Measurements from ENCODE around the gene MPND. TPM values are rescaled to one million over a fixed set of nuclear protein-coding genes. Genes with fewer than 3 reads are reported as not detected.

The MPND gene
- total RNA-seq, result 2.7 and 4.0 TPM in 2 replicates

GRCh38 chr19:4343370-4344307 is at the start of gene MPND:
TSS of gene MPND (plus strand) at chr19:4343562. CDS start at chr19:4343594, 32 bp downstream.

DNA sequence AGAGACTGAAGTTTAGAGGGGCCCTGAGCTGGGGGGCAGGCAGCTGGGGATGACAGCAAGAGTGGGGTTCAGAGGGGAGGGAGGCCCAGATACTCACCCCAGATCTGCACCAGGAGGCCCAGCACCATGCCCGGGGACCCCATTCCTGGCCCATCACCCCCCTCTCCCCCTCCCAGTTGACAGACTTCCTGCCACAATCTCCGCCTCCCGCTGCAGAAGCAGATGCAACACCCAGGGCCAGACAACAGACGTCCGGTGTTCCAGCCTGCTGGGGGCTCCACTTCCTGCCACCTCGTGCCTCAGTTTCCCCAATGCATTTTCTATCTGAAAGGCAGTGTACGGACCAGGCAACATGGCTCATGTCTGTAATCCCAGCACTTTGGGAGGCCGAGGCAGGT is 41.1 kb upstream of the MPND start, which contains the start of gene TMIGD2:
TSS of gene TMIGD2 (minus strand) at position 147 of the 398 bp plus-strand sequence. CDS start at position 143, 4 bp downstream.

DNA sequence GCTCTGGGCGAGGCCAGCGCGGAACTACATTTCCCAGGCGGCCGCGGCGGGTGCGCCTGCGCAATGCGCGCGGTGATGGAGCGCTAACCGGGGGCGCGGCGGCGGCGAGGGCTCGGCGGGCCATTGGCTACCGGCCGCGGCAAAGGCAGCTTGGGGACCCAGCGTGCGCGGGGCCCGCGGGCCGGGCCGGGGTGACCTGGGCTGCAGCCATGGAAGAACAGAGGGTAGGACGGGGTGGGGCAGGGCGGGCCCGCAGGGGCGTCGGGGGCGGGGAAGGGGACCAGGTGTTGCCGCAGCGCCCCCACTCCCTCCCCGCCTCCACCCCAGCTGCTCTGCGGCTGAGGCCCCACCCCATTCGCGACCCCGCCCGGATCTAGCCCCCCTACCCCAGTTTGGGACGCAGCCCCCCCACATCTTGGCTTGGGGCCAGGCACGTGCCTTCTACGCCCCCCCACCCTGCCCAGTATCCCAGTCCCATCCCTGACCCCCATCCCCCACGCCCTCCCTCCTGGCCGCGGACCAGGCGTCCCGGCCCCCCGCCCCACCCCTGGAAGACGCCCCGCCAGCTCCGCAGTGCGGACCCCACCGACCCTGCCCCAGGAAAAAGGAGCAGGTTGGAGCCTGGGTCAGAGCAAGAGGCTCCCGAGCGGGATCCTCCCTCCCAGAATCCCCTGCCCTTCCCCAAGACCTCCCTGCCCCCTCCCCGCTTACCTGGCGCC is 38.7 kb upstream of the MPND start, which contains the start of gene FSD1:
TSS of gene FSD1 (plus strand) at position 61 of the 719 bp plus-strand sequence. CDS start at position 210, 149 bp downstream.

DNA sequence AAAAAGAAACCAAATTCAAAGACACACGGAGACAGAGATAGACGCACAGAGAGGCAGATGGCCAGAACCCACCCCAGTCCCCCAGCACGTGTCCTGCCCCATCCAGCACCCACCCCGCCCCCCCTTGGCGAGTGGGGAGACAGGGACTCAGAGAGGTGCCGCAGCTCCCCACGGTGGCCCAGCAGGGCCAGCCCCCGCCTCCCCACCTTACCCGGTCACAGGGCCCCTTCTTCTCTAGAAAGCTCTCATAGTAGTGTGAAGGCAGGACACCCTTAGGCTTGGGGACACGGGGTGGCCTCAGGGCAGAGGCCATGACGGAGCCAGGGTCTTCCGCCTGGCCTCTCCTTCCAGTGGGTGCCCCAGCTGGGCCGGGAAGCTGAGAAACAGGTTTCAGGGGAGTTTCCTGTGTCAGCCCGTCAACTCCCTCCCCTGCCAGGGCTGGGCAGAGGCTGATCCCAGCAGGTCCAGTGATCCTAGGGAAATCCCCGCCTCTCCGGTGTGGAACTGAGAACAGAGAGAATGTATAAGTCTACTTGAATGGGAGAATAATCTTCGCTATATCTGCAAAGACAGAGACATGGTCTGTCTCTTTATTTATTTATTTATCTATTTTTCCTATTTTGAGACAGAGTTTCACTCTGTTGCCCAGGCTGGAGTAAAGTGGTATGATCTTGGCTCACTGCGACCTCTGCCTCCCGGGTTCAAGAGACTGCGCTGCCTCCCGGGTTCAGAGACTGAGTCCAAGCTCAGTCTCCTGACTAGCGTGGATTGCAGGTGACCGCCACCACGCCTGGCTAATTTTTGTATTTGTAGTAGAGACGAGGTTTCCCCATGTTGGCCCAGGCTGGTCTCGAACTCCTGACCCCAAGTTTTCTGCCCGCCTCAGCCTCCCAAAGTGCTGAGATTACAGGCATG is 4.7 kb upstream of the MPND start, which contains the start of gene STAP2:
TSS of gene STAP2 (minus strand) at position 387 of the 915 bp plus-strand sequence. CDS start at position 313, 74 bp downstream.

GRCh38 chr19:4400135-4400936 is 57.0 kb downstream of the MPND start, which contains the start of gene SH3GL1:
TSS of gene SH3GL1 (minus strand) at chr19:4400547. CDS start at chr19:4400368, 179 bp downstream.

DNA sequence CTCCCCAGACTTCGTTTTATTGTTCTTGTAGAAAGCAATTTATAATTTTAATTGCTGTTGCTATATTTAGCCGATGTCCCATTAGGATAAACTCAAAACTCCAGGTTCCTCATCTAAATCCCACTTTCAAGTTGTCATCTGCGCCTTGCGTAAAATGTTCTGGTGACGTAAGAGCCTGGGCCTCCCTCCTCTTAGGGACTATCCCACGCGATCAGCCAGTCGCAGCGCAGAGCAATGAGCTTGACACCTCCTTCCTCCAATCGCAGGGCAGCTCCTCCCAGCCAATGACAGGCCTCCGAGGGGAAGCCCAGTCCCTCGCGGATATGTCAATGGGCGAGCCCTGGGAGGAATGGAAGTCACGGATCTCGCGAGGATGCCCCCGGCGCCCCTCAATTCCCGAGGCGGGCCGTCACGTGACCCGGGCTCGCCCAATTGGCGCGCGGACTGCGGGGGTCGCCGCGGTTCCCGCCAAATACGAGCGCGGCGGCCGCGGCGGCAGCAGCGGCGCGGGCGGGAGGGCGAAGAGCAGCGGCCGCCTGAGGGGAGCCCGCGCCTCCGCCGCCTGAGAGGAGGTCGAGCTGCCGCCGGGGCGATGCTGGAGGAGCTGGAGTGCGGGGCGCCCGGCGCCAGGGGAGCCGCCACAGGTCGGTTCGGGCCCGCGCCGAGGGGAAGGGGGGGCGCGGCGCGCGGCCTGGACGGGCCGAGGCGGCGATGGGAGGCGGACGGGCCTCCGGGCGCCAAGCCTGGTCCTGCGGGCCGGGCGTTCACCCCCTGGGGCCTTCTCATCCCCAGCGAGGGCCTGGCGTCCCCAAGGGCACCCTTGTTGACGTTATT is 59.0 kb downstream of the MPND start, which contains the start of gene CHAF1A:
TSS of gene CHAF1A (plus strand) at position 470 of the 834 bp plus-strand sequence. CDS start at position 593, 123 bp downstream.

Other genes with a start within 250 kb of the MPND start
- gene MAP2K2, start 219.4 kb upstream of the MPND start, total RNA-seq, result 154 and 160 TPM in 2 replicates
- 2.2 TPM in 1 of 2 replicates, not detected in the other for gene CREB3L3, start 189.9 kb upstream of the MPND start, total RNA-seq
- 15.2 and 19.8 TPM in 2 replicates for gene SIRT6, start 161.0 kb upstream of the MPND start, total RNA-seq
- 0.75 and 1.5 TPM in 2 replicates for gene ANKRD24, start 160.9 kb upstream of the MPND start, total RNA-seq
- not detected in 2 replicates for gene EBI3, start 114.0 kb upstream of the MPND start, total RNA-seq
- 13.8 and 18.2 TPM in 2 replicates for gene YJU2, start 96.5 kb upstream of the MPND start, total RNA-seq
- gene SHD, start 64.3 kb upstream of the MPND start, total RNA-seq, result not detected in 2 replicates
- gene TMIGD2, start 41.2 kb upstream of the MPND start, total RNA-seq, result not detected in 2 replicates
- gene FSD1, start 39.0 kb upstream of the MPND start, total RNA-seq, result 0.69 and 4.2 TPM in 2 replicates
- gene STAP2, start 4.7 kb upstream of the MPND start, total RNA-seq, result 3.6 TPM in 2 replicates
- gene SH3GL1, start 57.0 kb downstream of the MPND start, total RNA-seq, result 76.0 and 86.1 TPM in 2 replicates
- 2.7 and 2.9 TPM in 2 replicates for gene CHAF1A, start 59.1 kb downstream of the MPND start, total RNA-seq
- 53.5 and 63.2 TPM in 2 replicates for gene UBXN6, start 114.2 kb downstream of the MPND start, total RNA-seq
- gene HDGFL2, start 128.7 kb downstream of the MPND start, total RNA-seq, result 53.7 and 63.0 TPM in 2 replicates
- 11.9 and 12.7 TPM in 2 replicates for gene PLIN4, start 174.9 kb downstream of the MPND start, total RNA-seq
- gene PLIN5, start 191.7 kb downstream of the MPND start, total RNA-seq, result 0.59 and 1.4 TPM in 2 replicates
- gene LRG1, start 196.5 kb downstream of the MPND start, total RNA-seq, result 1.4 and 1.5 TPM in 2 replicates
- 11.2 and 12.2 TPM in 2 replicates for gene SEMA6B, start 216.1 kb downstream of the MPND start, total RNA-seq

All from cardiac ventricle fibroblast (primary cell).